Activated T-cell treated with anti-CD3 and anti-CD28 coated beads, Interleukin-2, amount 50 U/mL, for 4 hours (primary cell): ENCODE data around the gene ARSK. TPM values are rescaled to one million over a fixed set of nuclear protein-coding genes. Genes with fewer than 3 reads are reported as not detected.

ENCODE experiments used
- total RNA-seq, 3 donors: library from RNA; stranded (reverse); gene quantifications; one replicate each; pipeline ENCODE4 v1.2.1, GENCODE V29; 2021

Gene ARSK
- total RNA-seq, 3 donors from 2014 or later, result 4.2 to 5.0 (median 4.6) TPM

Other genes starting within 250 kb of the ARSK start
- gene FAM81B, start 163.7 kb upstream of the ARSK start, total RNA-seq, result not detected
- gene SKIC3, start 124 bp upstream of the ARSK start, total RNA-seq, result 10 to 100 TPM; 39.8 to 42.2 (median 41.9) TPM
- gene GPR150, start 65.0 kb downstream of the ARSK start, total RNA-seq, result under 1 TPM; 0.53 to 0.57 (median 0.55) TPM
- 1 to 10 TPM; 3.2 to 5.4 (median 5.1) TPM for gene RFESD, start 91.7 kb downstream of the ARSK start, total RNA-seq
- not detected for gene SPATA9, start 127.9 kb downstream of the ARSK start, total RNA-seq
- gene RHOBTB3, start 176.2 kb downstream of the ARSK start, total RNA-seq, result 1 to 10 TPM; 2.2 to 5.0 (median 3.9) TPM